K562 (cell line): ENCODE measurements around the gene FN3K.

ENCODE experiments used
- ATF4 ChIP-seq: fragments of 450-650 bp; formaldehyde crosslinking; IDR thresholded peaks from 2 replicates; pipeline ENCODE4 v1.4.0; 2022; ENCODE audit warnings: mild to moderate bottlenecking, moderate library complexity
- CTCF ChIP-seq, 3 experiments: IDR thresholded peaks in 2 of 3; conservative IDR thresholded peaks in 1 of 3; 2 replicates each; pipeline ENCODE4 v1.5.1; 2011 to 2012; ENCODE audit warnings: low read length in 3 of 3, mild to moderate bottlenecking in 3 of 3, control low read depth in 2 of 3, improper control_type of control experiment in 1 of 3, inconsistent platforms in 1 of 3, low read depth in 1 of 3, mixed read lengths in 1 of 3, moderate library complexity in 1 of 3; ENCODE audit not compliant: insufficient read depth in 2 of 3
- FOXP1 ChIP-seq: sonication (generic); formaldehyde crosslinking; IDR thresholded peaks from 2 replicates; pipeline ENCODE4 v1.8.0; 2022; ENCODE audit warnings: mild to moderate bottlenecking, missing genetic modification reagents
- HMGXB4 ChIP-seq: sonication (generic); formaldehyde crosslinking; IDR thresholded peaks from 2 replicates; pipeline ENCODE4 v1.8.1; 2023; ENCODE audit warnings: mild to moderate bottlenecking, missing genetic modification reagents
- RFX5 ChIP-seq: IDR thresholded peaks from 2 replicates; pipeline ENCODE4 v1.6.1; 2011; ENCODE audit warnings: low read depth, mild to moderate bottlenecking, improper control_type of control experiment, low read length
- SP1 ChIP-seq: sonication (generic); formaldehyde crosslinking; IDR thresholded peaks from 2 replicates; pipeline ENCODE4 v1.8.1; 2022; ENCODE audit warnings: mild to moderate bottlenecking, missing genetic modification reagents
- TARDBP ChIP-seq: fragments of 450-650 bp; IDR thresholded peaks from 2 replicates; pipeline ENCODE4 v1.6.1; 2016
- ZBTB8A ChIP-seq: fragments of 450-650 bp; IDR thresholded peaks from 2 replicates; pipeline ENCODE4 v1.6.1; 2018; ENCODE audit warnings: mild to moderate bottlenecking, moderate library complexity; ENCODE audit not compliant: partially characterized antibody
- ZNF24 ChIP-seq: fragments of 450-650 bp; IDR thresholded peaks from 2 replicates; pipeline ENCODE4 v1.6.1; 2016
- ZNF512 ChIP-seq: IDR thresholded peaks from 2 replicates; pipeline ENCODE4 v1.6.1; 2016; ENCODE audit warnings: missing genetic modification characterization, missing compliant biosample characterization
- ZNF764 ChIP-seq: fragments of 250-450 bp; sonication (Bioruptor Pico); IDR thresholded peaks from 2 replicates; pipeline ENCODE4 v1.4.0; 2020; ENCODE audit warnings: low read depth, mild to moderate bottlenecking, moderate library complexity

GRCh38 chr17:82782657-82783207 is 47.3 kb downstream of the FN3K start:
- TF ChIP-seq CTCF (IDR thresholded peaks at IDR 0.05 in 2 of 3, conservative IDR thresholded peaks at IDR 0.05 in 1 of 3; ENCODE audit: insufficient read depth in 2 of 3, low read depth in 1 of 3, low read length in 3 of 3) = no peak
- no peak for TF ChIP-seq SP1 (CRISPR knock-in tag)
- no peak for TF ChIP-seq ATF4 (CRISPR knock-in tag)
- no peak for TF ChIP-seq FOXP1 (CRISPR knock-in tag)
- TF ChIP-seq HMGXB4 (CRISPR knock-in tag) = no peak
- no peak for TF ChIP-seq RFX5
- TF ChIP-seq ZNF764 (CRISPR knock-in tag) = no peak
- no peak for TF ChIP-seq ZBTB8A
- no peak for TF ChIP-seq ZNF512 (tag)
- TF ChIP-seq TARDBP = no peak
- TF ChIP-seq ZNF24 = no peak
